ENCODE results near the gene TNKS2. TPM values are rescaled to one million over a fixed set of nuclear protein-coding genes. Genes with fewer than 3 reads are reported as not detected.
"Not testable (repeated sequence)": the region's sequence is repeated elsewhere in the genome, so short reads cannot be mapped to it uniquely, and the experiment has no call there.

The TNKS2 gene
- 12.8 and 19.2 TPM in 2 replicates for total RNA-seq (2014; rRNA removed; shearing (Covaris generic); ENCODE audit: low replicate concordance)

DNA sequence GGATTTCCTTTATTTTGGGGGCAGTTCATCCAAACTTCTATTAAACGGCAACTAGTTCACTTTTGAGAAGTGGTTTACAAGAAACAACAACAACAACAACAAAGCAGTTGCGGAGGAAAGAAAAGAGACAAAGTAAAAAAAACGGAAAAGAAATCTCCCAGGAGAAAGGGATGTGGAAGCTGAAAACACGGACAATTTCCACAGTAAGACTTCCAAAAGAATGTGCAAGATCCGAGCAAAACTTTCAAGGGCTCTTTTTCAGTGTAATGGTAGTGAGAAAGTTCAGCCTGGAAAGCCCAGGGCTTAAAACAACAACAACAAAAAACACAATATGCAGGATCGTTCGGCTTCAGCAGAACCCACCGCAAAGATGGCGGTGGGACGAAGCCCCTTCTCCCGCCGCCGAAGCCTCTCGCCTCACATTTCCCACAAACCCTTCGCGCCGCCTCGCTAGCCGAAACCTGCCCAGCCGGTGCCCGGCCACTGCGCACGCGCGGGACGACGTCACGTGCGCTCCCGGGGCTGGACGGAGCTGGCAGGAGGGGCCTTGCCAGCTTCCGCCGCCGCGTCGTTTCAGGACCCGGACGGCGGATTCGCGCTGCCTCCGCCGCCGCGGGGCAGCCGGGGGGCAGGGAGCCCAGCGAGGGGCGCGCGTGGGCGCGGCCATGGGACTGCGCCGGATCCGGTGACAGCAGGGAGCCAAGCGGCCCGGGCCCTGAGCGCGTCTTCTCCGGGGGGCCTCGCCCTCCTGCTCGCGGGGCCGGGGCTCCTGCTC is at the start of gene TNKS2:
Gene TNKS2, plus strand, starts transcription at position 553 of the 775 bp plus-strand sequence. CDS start 265 bp downstream, outside the sequence.
- DNase-seq, result peak; percentile 93
- no peaks in the 10 kb centered on the region for H3K27me3 ChIP-seq

DNA sequence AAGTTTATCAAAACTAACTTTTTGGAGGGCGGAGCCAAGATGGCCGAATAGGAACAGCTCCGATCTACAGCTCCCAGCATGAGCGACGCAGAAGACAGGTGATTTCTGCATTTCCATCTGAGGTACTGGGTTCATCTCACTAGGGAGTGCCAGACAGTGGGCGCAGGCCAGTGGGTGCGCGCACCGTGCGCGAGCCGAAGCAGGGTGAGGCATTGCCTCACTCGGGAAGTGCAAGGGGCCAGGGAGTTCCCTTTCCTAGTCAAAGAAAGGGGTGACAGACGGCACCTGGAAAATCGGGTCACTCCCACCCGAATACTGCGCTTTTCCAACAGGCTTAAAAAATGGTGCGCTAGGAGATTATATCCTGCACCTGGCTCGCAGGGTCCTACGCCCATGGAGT is 48.6 kb upstream of the TNKS2 start:
- not testable (repeated sequence) for H3K4me3 ChIP-seq, H3K9me3 ChIP-seq, H3K36me3 ChIP-seq, H3K27me3 ChIP-seq, DNase-seq

More for the DNA sequence above, at the start of gene TNKS2:
- H3K4me3 ChIP-seq, result peak within 1 kb of the TSS; percentile 91
- peaks cover 27% of the 10 kb centered on the region for H3K36me3 ChIP-seq
- no peaks in the 10 kb centered on the region for H3K9me3 ChIP-seq

DNA sequence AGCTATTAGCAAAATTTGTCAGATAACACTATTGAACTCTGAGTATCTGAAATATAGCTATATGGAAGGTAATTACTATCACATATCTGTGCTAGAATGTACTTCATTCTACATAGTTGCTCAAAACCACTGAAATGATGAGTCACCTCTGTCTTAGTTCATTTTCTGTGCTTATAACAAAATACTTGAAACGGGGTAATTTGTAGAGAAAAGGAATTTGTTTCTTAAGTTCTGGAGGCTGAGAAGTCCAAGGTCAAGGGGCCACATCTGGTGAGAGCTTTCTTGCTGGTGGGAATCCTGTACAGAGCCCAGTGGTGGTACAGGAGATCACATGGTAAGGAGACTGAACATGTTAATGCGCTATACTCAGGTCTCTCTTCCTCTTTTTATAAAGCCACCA is 41.9 kb upstream of the TNKS2 start:
- Histone ChIP-seq H3K9me3 (no peaks in the 10 kb centered on the region; the same call in 1 of the 2 replicates), H3K36me3 (no peaks in the 10 kb centered on the region), H3K4me3 (no peak overlapping the region), H3K27me3 (no peaks in the 10 kb centered on the region)
- no peak for DNase-seq

DNA sequence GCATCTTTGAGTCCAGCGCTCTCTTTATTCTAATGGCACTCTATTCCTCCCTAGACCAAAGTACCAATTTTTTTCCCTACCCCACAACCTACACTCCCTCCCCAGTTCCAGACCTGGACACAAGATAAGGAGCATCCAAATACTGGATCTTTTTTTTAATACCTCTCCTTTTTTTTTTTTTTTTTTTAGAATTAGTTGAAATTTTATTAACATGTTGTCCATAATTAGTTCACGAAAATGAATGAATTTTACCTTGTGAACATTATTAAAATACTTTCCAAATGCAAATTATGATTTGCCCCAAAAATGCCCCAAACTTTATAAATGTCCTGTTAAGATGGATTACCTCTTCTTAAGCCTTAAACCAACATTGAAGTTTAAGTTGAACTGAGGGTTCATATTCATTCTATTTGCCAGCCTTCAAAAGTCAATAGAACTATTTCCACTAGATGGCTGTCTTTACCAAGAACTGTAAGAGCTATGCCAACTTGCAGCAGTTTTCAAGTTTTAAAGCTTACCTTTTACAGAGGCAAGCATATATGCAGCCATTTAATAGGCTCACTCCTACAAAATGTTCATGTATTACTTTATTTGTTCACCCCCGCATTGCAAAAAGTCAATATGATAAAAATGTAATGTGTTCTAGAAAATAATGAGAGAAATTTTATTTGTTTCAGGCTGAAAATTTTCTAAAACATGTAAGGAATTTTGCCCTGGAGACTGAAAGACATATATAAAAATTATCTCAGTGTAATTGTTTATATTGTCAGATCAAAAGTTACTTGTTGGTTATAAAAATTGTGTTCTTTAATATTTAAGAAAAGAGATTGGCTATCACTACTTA is 39.7 kb upstream of the TNKS2 start:
- Histone ChIP-seq H3K4me3 (no peak overlapping the region), H3K36me3 (no peaks in the 10 kb centered on the region), H3K9me3 (peaks cover 5% of the 10 kb centered on the region), H3K27me3 (no peaks in the 10 kb centered on the region)
- no peak for DNase-seq

DNA sequence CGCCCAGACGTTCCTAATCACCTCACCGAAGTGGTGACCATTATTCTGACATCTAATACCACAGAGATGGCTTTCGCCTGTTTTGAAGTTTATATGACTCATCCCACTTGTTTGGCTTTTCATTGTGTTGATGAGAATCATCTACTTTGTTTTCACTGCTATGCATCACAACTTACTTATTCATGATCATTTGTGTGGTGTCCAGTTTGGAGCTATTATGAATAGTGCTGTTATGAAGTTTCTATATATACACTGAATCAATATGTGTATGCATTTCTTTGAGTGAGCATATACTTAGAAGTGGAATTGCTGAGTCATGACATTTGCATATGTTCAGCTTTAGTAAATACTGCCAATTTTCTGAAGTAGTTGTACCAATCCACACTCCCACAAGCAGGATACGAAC is 38.6 kb upstream of the TNKS2 start:
- H3K27me3 ChIP-seq, result no peaks in the 10 kb centered on the region
- peaks cover 7% of the 10 kb centered on the region for H3K9me3 ChIP-seq
- DNase-seq, result no peak
- H3K36me3 ChIP-seq, result no peaks in the 10 kb centered on the region
- no peak overlapping the region for H3K4me3 ChIP-seq

DNA sequence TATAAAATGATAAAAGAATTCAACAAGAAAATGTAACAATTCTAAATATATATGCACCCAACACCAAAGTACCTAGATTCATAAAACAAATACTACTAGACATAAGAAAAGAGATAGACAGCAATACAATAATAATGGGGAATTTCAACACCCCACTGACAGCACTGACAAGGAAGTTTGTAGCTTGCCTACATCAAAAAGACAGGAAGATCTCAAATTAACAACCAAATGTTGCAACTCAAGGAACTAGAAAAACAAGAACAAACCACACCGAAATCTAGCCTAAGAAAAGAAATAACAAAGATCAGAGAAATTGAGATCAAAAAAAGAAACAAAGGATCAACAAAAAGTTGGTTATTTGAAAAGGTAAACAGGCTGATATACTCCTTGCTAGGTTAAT is 36.5 kb upstream of the TNKS2 start:
- H3K27me3 ChIP-seq, result no peaks in the 10 kb centered on the region
- H3K36me3 ChIP-seq, result no peaks in the 10 kb centered on the region
- H3K4me3 ChIP-seq, result no peak overlapping the region

DNA sequence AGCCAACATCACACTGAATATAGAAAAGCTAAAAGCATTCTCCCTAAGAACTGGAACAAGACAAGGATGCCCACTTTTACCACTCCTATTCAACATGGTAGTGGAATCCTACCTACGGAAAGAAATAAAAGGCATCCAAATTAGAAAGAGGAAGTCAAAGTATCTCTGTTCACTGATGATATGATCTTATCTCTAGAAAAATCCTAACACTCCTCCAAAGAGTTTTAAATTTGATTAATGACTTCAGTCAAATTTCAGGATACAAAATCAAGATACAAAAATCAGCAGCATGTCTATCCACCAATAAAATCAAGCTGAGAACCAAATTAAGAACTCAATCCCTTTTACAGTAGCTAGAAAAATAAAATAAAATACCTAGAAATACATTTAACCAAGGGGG is 35.3 kb upstream of the TNKS2 start:
- no peaks in the 10 kb centered on the region for H3K27me3 ChIP-seq
- H3K36me3 ChIP-seq, result no peaks in the 10 kb centered on the region
- H3K9me3 ChIP-seq, result peaks cover 7% of the 10 kb centered on the region
- H3K4me3 ChIP-seq, result no peak overlapping the region
- no peak for DNase-seq

More for the DNA sequence above, 36.5 kb upstream of the TNKS2 start:
- no peak for DNase-seq
- peaks cover 7% of the 10 kb centered on the region for H3K9me3 ChIP-seq

DNA sequence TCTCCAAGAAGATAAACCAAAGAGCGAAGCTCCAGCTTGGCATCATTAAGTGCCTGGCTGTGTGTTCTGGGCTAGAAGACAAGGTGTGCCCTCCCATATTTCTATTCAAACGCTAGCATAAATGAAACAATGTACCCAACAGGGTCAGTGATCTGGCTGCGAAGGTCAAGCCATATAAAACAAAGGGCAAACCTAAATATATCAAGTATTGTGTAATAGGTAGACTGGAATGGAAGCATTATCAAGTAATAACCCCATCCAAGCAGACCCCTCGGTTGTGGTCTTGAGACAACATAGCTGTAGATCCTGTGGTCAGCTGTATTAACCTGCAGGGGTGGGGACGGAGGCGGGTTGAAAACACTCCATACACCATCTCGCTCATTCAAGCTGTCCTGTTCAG is 31.6 kb upstream of the TNKS2 start:
- DNase-seq, result no peak
- Histone ChIP-seq H3K4me3 (no peak overlapping the region), H3K36me3 (no peaks in the 10 kb centered on the region), H3K27me3 (no peaks in the 10 kb centered on the region), H3K9me3 (peaks cover 7% of the 10 kb centered on the region; the same call in 1 of the 2 replicates)

DNA sequence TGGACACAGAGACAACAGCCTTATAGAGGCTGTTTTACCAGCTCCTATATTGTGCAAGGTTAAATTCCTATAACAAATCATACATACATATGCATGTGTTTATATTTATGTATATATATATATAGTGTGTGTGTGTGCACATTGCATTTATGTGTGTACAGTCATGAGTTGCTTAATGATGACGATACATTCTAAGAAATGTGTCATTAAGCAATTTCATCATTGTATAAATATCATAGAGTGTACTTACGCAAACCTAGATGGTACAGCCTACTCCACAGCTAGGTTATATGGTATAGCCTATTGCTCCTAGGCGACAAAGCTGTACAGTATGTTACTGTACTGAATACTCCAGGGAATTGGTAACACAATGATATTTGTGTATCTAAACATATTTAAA is 30.1 kb upstream of the TNKS2 start:
- no peaks in the 10 kb centered on the region for H3K36me3 ChIP-seq
- H3K27me3 ChIP-seq, result no peaks in the 10 kb centered on the region
- DNase-seq, result no peak
- H3K9me3 ChIP-seq, result peaks cover 2% of the 10 kb centered on the region; the same call in 1 of the 2 replicates
- H3K4me3 ChIP-seq, result no peak overlapping the region

DNA sequence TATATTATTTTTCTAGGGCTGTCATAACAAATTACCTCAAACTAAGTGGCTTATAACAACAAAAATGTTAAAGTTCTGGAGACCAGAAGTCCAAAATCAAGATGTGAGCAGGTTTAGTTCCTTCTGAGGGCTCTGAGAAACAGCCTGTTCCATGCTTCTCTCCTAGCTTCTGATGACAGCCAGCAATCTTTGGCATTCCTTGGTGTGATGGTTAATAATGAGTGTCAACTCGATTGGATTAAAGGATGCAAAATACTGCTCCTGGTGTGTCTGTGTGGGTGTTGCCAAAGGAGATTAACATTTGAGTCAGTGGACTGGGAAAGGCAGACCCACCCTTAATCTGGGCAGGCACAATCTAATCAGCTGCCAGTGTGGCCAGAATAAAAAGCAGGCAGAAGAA is 26.3 kb upstream of the TNKS2 start:
- Histone ChIP-seq H3K4me3 (no peak overlapping the region), H3K36me3 (no peaks in the 10 kb centered on the region), H3K27me3 (no peaks in the 10 kb centered on the region), H3K9me3 (no peaks in the 10 kb centered on the region)
- DNase-seq, result no peak

DNA sequence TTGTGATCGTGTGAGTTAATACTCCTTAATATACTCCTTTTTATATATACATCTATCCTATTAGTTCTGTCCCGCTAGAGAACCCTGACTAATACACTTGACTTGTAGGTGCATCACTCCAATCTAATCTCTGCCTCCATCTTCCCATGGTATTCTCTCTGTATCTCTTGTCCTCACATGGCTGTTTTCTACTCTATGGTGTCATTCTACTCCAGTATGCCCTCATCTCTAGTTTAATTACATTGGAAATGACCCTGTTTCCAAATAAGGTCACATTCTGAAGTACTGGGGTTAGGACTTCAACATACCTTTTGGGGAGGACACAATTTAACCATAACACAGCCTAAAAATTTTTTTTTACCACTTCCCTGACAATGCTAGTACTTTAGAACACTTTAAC is 25.8 kb upstream of the TNKS2 start:
- H3K4me3 ChIP-seq, result no peak overlapping the region
- DNase-seq, result no peak

DNA sequence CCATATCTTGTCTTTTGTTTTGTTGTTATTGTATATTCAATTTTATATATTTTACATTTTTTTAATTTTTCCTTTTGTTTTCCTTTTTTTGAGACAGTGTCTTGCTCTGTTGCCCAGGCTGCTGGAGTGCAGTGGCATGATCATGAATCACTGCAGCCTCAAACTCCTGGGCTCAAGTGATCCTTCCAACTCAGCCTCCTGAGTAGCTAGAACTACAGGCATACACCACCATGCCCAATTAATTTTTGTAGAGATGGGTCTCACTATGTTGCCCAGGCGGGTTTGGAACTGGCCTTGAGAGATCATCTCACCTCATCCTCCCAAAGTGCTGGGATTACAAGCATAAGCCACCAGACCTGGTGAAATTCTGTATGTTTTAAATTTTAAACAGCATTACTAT is 25.4 kb upstream of the TNKS2 start:
- DNase-seq, result no peak
- H3K27me3 ChIP-seq, result no peaks in the 10 kb centered on the region
- H3K9me3 ChIP-seq, result 0 out of 2 replicates have a peak, but pooled peaks cover 2% of the 10 kb centered on the region
- H3K4me3 ChIP-seq, result no peak overlapping the region
- no peaks in the 10 kb centered on the region for H3K36me3 ChIP-seq

More for the DNA sequence above, 25.8 kb upstream of the TNKS2 start:
- Histone ChIP-seq H3K9me3 (0 out of 2 replicates have a peak, but pooled peaks cover under 1% of the 10 kb centered on the region), H3K36me3 (no peaks in the 10 kb centered on the region), H3K27me3 (no peaks in the 10 kb centered on the region)

DNA sequence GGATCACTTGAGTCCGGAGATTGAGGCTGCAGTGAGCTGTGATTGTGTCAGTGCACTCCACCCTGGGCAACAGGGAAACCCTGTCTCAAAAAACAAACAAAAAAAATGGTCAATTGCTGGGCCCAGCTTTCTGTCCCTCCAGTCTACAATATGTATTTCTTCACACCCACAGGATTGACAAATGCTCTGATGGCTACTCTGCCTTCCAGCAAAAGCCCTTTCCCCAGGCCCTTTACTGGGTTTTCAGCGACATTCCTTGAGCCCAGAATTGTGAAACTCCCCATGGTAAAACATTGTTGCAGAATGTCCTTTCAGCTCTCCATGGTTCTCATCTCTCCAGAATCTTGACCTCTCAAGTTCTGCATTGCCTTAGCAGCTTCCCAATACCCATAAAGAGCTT is 23.7 kb upstream of the TNKS2 start:
- Histone ChIP-seq H3K9me3 (0 out of 2 replicates have a peak, but pooled peaks cover 2% of the 10 kb centered on the region), H3K36me3 (no peaks in the 10 kb centered on the region), H3K27me3 (no peaks in the 10 kb centered on the region), H3K4me3 (no peak overlapping the region)
- DNase-seq, result no peak

DNA sequence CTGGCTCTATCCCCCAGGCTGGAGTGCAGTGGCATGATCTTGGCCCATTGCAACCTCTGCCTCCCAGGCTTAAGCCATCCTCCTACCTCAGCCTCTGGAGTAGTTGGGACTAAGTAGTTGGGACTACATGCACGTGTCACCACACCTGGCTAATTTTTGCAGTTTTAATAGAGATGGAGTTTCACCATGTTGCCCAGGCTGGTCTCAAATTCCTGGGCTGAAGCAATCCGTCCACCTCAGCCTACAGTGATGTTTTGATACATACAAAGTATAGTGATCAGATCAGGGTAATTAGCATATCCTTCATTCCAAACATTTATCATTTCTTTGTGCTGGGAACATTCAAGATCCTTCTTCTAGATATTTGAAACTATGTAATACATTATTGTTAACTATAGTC is 22.5 kb upstream of the TNKS2 start:
- no peak for DNase-seq
- Histone ChIP-seq H3K4me3 (no peak overlapping the region), H3K9me3 (0 out of 2 replicates have a peak, but pooled peaks cover 2% of the 10 kb centered on the region), H3K36me3 (no peaks in the 10 kb centered on the region), H3K27me3 (no peaks in the 10 kb centered on the region)

DNA sequence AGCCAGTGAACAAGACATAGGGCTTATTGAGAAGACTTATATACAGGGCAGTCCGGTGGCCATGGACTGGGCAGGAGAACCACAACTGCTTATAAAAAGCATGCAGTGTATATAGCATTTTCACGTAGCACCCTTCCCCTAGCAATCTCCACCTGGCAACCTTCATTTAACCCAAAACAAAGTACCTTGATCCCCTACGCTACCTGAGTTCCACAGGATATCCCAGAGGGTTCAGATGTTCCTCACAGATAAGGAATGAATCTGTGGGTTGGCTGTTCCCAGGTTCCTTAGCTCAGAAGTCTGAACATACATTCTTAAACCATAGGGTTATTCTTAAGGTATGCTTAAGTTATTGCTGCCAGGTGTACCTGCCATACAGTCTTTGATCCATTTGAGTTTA is 22.0 kb upstream of the TNKS2 start:
- Histone ChIP-seq H3K9me3 (0 out of 2 replicates have a peak, but pooled peaks cover 2% of the 10 kb centered on the region), H3K36me3 (no peaks in the 10 kb centered on the region), H3K4me3 (no peak overlapping the region), H3K27me3 (no peaks in the 10 kb centered on the region)
- DNase-seq, result no peak

DNA sequence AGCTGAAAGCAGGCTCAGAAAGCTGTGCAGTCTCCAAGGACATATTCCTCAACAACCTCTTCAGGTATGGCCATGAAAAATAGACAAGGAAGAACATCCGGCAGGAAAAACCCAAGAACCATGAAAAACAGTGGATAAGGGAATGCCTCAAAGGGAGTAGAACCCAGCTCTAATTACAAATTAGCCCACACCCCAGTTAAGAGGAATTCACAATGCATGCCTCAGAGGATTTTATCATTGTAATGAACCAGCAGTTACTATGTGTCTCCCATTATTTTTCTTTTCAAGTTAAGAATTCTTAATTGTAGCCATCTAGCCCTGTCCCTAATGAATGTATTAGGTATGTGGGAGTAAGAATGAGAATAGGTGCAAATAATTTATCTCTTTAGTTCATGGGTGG is 19.7 kb upstream of the TNKS2 start:
- Histone ChIP-seq H3K9me3 (0 out of 2 replicates have a peak, but pooled peaks cover 2% of the 10 kb centered on the region), H3K27me3 (no peaks in the 10 kb centered on the region), H3K36me3 (no peaks in the 10 kb centered on the region), H3K4me3 (no peak overlapping the region)
- no peak for DNase-seq

DNA sequence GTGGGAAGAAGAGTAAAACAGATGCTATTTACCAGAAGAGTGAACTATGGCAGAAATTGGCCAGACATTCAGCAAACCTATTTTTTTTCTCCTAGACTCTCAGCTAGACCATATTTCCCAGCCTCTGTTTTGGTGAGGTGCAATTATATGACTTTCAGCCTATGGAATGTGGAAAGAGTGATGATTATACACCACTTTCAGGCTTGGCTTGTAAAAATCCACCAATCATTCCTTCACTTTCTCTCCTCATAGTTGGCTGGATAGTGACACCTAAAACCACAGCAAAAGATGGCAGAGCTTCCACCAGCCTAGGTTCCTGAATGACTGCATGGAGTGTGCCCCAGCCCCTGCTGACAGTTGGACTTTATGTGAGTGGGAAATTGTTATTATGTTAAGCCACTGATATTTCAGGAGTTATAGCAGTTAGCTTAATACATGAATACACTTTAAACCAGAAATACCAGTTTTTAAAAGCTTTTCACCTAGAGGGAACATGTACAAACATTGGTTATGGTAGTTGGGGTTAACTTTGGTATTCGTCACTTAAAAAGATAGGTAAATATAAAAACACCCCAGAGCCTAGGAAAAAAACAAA is 19.1 kb upstream of the TNKS2 start:
- DNase-seq, result no peak
- 0 out of 2 replicates have a peak, but pooled peaks cover 2% of the 10 kb centered on the region for H3K9me3 ChIP-seq
- no peaks in the 10 kb centered on the region for H3K36me3 ChIP-seq
- no peak overlapping the region for H3K4me3 ChIP-seq
- no peaks in the 10 kb centered on the region for H3K27me3 ChIP-seq
